ENCODE measurements around the gene DMXL2.

The DMXL2 gene

DNA sequence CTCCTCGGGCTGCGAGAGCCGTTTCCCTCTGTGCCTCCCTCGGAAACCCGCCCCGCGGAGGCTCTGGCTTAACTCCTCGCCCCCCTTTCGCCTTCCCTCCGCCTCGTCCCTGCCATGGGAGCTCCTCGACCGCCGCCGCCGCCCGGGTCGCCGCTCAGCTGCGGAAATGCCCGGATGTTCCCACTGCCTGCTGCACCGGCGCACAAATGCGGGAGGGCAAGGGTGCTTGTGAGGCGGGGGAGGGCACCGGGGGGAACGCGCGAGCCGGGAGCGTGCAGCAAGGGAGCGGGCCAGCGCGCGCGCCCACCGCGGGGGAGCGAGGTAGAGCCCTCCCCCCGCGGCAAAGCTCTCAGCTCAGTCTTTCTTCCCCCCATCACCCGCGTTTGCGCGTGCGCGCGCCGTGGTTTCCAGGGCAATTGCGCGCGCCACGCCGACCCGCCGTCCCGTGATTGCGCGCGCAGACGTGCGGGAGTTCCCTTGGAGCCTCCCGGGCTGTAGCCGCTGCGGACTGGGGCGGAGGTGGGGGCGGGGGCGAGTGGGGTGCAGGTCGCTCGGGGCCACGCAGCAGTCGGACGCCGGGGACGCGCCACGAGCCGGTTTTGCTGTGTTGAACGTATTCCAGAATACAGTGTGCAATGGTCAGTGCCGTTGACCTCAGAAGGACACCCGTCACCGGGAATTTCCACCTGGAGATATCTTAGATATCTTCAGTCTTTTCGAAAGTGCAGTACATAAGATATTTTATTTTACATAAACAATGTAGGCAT, at the start of gene DMXL2:
TSS of gene DMXL2 (minus strand) at position 168 of the 767 bp plus-strand sequence. CDS start 226 bp downstream, outside the sequence.
- DNase-seq (ENCODE audit: low read depth): peak; percentile 78
- TF ChIP-seq, protein P1, sequence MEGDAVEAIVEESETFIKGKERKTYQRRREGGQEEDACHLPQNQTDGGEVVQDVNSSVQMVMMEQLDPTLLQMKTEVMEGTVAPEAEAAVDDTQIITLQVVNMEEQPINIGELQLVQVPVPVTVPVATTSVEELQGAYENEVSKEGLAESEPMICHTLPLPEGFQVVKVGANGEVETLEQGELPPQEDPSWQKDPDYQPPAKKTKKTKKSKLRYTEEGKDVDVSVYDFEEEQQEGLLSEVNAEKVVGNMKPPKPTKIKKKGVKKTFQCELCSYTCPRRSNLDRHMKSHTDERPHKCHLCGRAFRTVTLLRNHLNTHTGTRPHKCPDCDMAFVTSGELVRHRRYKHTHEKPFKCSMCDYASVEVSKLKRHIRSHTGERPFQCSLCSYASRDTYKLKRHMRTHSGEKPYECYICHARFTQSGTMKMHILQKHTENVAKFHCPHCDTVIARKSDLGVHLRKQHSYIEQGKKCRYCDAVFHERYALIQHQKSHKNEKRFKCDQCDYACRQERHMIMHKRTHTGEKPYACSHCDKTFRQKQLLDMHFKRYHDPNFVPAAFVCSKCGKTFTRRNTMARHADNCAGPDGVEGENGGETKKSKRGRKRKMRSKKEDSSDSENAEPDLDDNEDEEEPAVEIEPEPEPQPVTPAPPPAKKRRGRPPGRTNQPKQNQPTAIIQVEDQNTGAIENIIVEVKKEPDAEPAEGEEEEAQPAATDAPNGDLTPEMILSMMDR (conservative IDR thresholded peaks at IDR 0.05; ENCODE audit: control insufficient read depth, insufficient read depth, low read depth, low read length): no peak

GRCh38 chr15:51672155-51672687, 49.6 kb upstream of the DMXL2 start:
- no peak overlapping the region for H3K4me3 ChIP-seq (ENCODE audit: control insufficient read depth, low read depth, low read length)
- TF ChIP-seq, protein P1 (conservative IDR thresholded peaks at IDR 0.05; ENCODE audit: control insufficient read depth, insufficient read depth, low read depth, low read length): no peak
- DNase-seq (ENCODE audit: low read depth): no peak

More for the DNA sequence above, at the start of gene DMXL2:
- H3K4me3 ChIP-seq (ENCODE audit: control insufficient read depth, low read depth, low read length): peak within 1 kb of the TSS; percentile 74

GRCh38 chr15:51669381-51669780, 46.8 kb upstream of the DMXL2 start:
- no peak for DNase-seq (ENCODE audit: low read depth)
- TF ChIP-seq, protein P1 (conservative IDR thresholded peaks at IDR 0.05; ENCODE audit: control insufficient read depth, insufficient read depth, low read depth, low read length): no peak
- H3K4me3 ChIP-seq (ENCODE audit: control insufficient read depth, low read depth, low read length): no peak overlapping the region

- no peak overlapping the region for H3K4me3 ChIP-seq (ENCODE audit: control insufficient read depth, low read depth, low read length)
- no peak for DNase-seq (ENCODE audit: low read depth)
- TF ChIP-seq, protein P1 (conservative IDR thresholded peaks at IDR 0.05; ENCODE audit: control insufficient read depth, insufficient read depth, low read depth, low read length): no peak
These were observed 45.9 kb upstream of the DMXL2 start for GRCh38 chr15:51668446-51668845.

- TF ChIP-seq, protein P1 (conservative IDR thresholded peaks at IDR 0.05; ENCODE audit: control insufficient read depth, insufficient read depth, low read depth, low read length): no peak
- no peak for DNase-seq (ENCODE audit: low read depth)
- H3K4me3 ChIP-seq (ENCODE audit: control insufficient read depth, low read depth, low read length): no peak overlapping the region
These were observed 44.9 kb upstream of the DMXL2 start for GRCh38 chr15:51667478-51667877.

DNA sequence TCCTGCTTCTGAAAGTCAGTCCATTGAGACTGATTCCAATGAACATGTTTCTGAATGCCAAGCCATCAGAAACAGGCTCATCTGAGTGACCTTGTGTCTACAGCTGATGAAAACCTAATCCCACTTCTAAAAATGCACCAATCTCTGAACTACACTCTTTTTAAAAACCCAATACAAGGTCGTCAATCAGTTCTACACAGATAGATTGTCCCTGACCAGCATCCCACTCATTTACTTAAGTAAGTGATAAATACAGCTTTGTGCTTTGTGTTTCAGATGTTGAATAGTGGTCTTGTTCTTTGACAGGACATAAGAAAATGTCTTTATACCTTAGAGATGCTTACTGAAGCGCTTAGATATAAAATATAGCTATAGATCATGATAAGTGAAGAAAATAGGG, 38.5 kb upstream of the DMXL2 start:
- TF ChIP-seq, protein P1 (conservative IDR thresholded peaks at IDR 0.05; ENCODE audit: control insufficient read depth, insufficient read depth, low read depth, low read length): no peak
- no peak for DNase-seq (ENCODE audit: low read depth)
- H3K4me3 ChIP-seq (ENCODE audit: control insufficient read depth, low read depth, low read length): no peak overlapping the region

All from fibroblast of mammary gland (primary cell).